ENCODE results near the gene CFAP299.

Gene CFAP299

GRCh38 chr4:80913381-80913780 lies 577.9 kb downstream of the CFAP299 start:
- TF ChIP-seq USF1 (IDR thresholded peaks at IDR 0.05) (no peak), TCF12 (IDR thresholded peaks at IDR 0.05; ENCODE audit: low read depth) (no peak), YY1 (IDR thresholded peaks at IDR 0.05; ENCODE audit: low read depth) (no peak), CREB1 (IDR thresholded peaks at IDR 0.05; ENCODE audit: low read depth) (no peak), CEBPB (IDR thresholded peaks at IDR 0.05) (no peak), REST (IDR thresholded peaks at IDR 0.05; ENCODE audit: low read depth) (no peak), RAD21 (IDR thresholded peaks at IDR 0.05; ENCODE audit: low read depth) (no peak), TAF1 (IDR thresholded peaks at IDR 0.05; ENCODE audit: low read depth) (no peak), EP300 (IDR thresholded peaks at IDR 0.05; ENCODE audit: borderline replicate concordance) (no peak), NFIC (IDR thresholded peaks at IDR 0.05) (no peak), TEAD4 (IDR thresholded peaks at IDR 0.05) (no peak), FOXM1 (IDR thresholded peaks at IDR 0.05; ENCODE audit: borderline replicate concordance, low read depth) (no peak), ZBTB7A (IDR thresholded peaks at IDR 0.05; ENCODE audit: low read depth) (no peak), MAX (IDR thresholded peaks at IDR 0.05) (no peak), EGR1 (IDR thresholded peaks at IDR 0.05) (no peak)

- no peak for TF ChIP-seq CREB1 (IDR thresholded peaks at IDR 0.05; ENCODE audit: low read depth)
- TF ChIP-seq TEAD4 (IDR thresholded peaks at IDR 0.05) = no peak
- no peak for TF ChIP-seq NFIC (IDR thresholded peaks at IDR 0.05)
- no peak for TF ChIP-seq MAX (IDR thresholded peaks at IDR 0.05)
- no peak for TF ChIP-seq FOXM1 (IDR thresholded peaks at IDR 0.05; ENCODE audit: borderline replicate concordance, low read depth)
- TF ChIP-seq REST (IDR thresholded peaks at IDR 0.05; ENCODE audit: low read depth) = no peak
- TF ChIP-seq YY1 (IDR thresholded peaks at IDR 0.05; ENCODE audit: low read depth) = no peak
- no peak for TF ChIP-seq TAF1 (IDR thresholded peaks at IDR 0.05; ENCODE audit: low read depth)
- TF ChIP-seq ZBTB7A (IDR thresholded peaks at IDR 0.05; ENCODE audit: low read depth) = no peak
These were observed 581.2 kb downstream of the CFAP299 start for GRCh38 chr4:80916770-80917169.

- TF ChIP-seq EGR1 (IDR thresholded peaks at IDR 0.05) = no peak
- no peak for TF ChIP-seq ZBTB7A (IDR thresholded peaks at IDR 0.05; ENCODE audit: low read depth)
- TF ChIP-seq TEAD4 (IDR thresholded peaks at IDR 0.05) = no peak
- no peak for TF ChIP-seq MAX (IDR thresholded peaks at IDR 0.05)
- TF ChIP-seq FOXM1 (IDR thresholded peaks at IDR 0.05; ENCODE audit: borderline replicate concordance, low read depth) = no peak
- TF ChIP-seq TCF12 (IDR thresholded peaks at IDR 0.05; ENCODE audit: low read depth) = no peak
- TF ChIP-seq RAD21 (IDR thresholded peaks at IDR 0.05; ENCODE audit: low read depth) = no peak
- TF ChIP-seq CREB1 (IDR thresholded peaks at IDR 0.05; ENCODE audit: low read depth) = no peak
- no peak for TF ChIP-seq EP300 (IDR thresholded peaks at IDR 0.05; ENCODE audit: borderline replicate concordance)
- TF ChIP-seq CEBPB (IDR thresholded peaks at IDR 0.05) = no peak
- no peak for TF ChIP-seq USF1 (IDR thresholded peaks at IDR 0.05)
- TF ChIP-seq NFIC (IDR thresholded peaks at IDR 0.05) = no peak
- TF ChIP-seq TAF1 (IDR thresholded peaks at IDR 0.05; ENCODE audit: low read depth) = no peak
- TF ChIP-seq YY1 (IDR thresholded peaks at IDR 0.05; ENCODE audit: low read depth) = no peak
- TF ChIP-seq REST (IDR thresholded peaks at IDR 0.05; ENCODE audit: low read depth) = no peak
These were observed 582.5 kb downstream of the CFAP299 start for GRCh38 chr4:80918004-80918403.

GRCh38 chr4:80921441-80921840 lies 585.9 kb downstream of the CFAP299 start:
- no peak for TF ChIP-seq USF1 (IDR thresholded peaks at IDR 0.05)
- no peak for TF ChIP-seq NFIC (IDR thresholded peaks at IDR 0.05)
- TF ChIP-seq YY1 (IDR thresholded peaks at IDR 0.05; ENCODE audit: low read depth) = no peak
- TF ChIP-seq MAX (IDR thresholded peaks at IDR 0.05) = no peak
- TF ChIP-seq TCF12 (IDR thresholded peaks at IDR 0.05; ENCODE audit: low read depth) = no peak
- TF ChIP-seq RAD21 (IDR thresholded peaks at IDR 0.05; ENCODE audit: low read depth) = no peak
- no peak for TF ChIP-seq EGR1 (IDR thresholded peaks at IDR 0.05)
- no peak for TF ChIP-seq REST (IDR thresholded peaks at IDR 0.05; ENCODE audit: low read depth)
- no peak for TF ChIP-seq EP300 (IDR thresholded peaks at IDR 0.05; ENCODE audit: borderline replicate concordance)
- no peak for TF ChIP-seq CEBPB (IDR thresholded peaks at IDR 0.05)
- no peak for TF ChIP-seq TEAD4 (IDR thresholded peaks at IDR 0.05)
- TF ChIP-seq TAF1 (IDR thresholded peaks at IDR 0.05; ENCODE audit: low read depth) = no peak
- TF ChIP-seq FOXM1 (IDR thresholded peaks at IDR 0.05; ENCODE audit: borderline replicate concordance, low read depth) = no peak

Data from Ishikawa (cell line).